ENCODE measurements around the gene SASH1.

DNA sequence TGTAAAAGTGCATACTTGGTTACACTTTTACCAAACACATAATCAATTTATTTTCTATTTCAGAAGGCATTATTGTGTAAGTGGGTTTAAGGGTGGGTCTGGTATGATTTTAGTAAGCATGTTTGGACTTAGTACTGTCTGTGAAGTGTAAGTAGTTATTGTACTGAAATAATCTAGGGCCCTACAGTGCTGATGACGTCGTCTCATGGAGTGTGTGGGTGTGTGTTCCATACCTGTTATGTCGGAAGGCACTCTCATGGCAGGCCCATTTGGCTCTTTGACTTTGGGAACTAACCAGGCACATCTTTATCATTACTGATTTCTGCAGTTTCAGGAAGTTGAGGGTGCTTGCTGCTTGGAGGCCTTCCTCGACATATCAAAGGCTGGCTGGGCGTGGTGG lies 155.1 kb downstream of the SASH1 start:
- TF ChIP-seq, protein P1, sequence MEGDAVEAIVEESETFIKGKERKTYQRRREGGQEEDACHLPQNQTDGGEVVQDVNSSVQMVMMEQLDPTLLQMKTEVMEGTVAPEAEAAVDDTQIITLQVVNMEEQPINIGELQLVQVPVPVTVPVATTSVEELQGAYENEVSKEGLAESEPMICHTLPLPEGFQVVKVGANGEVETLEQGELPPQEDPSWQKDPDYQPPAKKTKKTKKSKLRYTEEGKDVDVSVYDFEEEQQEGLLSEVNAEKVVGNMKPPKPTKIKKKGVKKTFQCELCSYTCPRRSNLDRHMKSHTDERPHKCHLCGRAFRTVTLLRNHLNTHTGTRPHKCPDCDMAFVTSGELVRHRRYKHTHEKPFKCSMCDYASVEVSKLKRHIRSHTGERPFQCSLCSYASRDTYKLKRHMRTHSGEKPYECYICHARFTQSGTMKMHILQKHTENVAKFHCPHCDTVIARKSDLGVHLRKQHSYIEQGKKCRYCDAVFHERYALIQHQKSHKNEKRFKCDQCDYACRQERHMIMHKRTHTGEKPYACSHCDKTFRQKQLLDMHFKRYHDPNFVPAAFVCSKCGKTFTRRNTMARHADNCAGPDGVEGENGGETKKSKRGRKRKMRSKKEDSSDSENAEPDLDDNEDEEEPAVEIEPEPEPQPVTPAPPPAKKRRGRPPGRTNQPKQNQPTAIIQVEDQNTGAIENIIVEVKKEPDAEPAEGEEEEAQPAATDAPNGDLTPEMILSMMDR (IDR thresholded peaks at IDR 0.05): no peak
- TF ChIP-seq, protein P2, sequence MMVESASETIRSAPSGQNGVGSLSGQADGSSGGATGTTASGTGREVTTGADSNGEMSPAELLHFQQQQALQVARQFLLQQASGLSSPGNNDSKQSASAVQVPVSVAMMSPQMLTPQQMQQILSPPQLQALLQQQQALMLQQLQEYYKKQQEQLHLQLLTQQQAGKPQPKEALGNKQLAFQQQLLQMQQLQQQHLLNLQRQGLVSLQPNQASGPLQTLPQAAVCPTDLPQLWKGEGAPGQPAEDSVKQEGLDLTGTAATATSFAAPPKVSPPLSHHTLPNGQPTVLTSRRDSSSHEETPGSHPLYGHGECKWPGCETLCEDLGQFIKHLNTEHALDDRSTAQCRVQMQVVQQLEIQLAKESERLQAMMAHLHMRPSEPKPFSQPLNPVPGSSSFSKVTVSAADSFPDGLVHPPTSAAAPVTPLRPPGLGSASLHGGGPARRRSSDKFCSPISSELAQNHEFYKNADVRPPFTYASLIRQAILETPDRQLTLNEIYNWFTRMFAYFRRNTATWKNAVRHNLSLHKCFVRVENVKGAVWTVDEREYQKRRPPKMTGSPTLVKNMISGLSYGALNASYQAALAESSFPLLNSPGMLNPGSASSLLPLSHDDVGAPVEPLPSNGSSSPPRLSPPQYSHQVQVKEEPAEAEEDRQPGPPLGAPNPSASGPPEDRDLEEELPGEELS (CRISPR knock-in tag; IDR thresholded peaks at IDR 0.05): no peak
- TF ChIP-seq FOXJ3 (CRISPR knock-in tag; IDR thresholded peaks at IDR 0.05; ENCODE audit: borderline replicate concordance): no peak

Data from WTC11 (cell line).